HL-60 (cell line): ENCODE results near the gene AIG1.

Experiments
- DNase-seq, 2 experiments: peaks; one replicate each; pipeline ENCODE4 v3.0.0-alpha.2; 2010 to 2020; ENCODE audit warnings: low read depth in 1 of 2, low spot score in 1 of 2
- H3K27ac ChIP-seq: fragments of 250-450 bp; sonication (Bioruptor Pico); replicated peaks from 2 replicates; pipeline ENCODE4 v1.5.1; 2020; ENCODE audit warnings: mild to moderate bottlenecking, moderate library complexity
- H3K27me3 ChIP-seq: fragments of 250-450 bp; sonication (Bioruptor Pico); 2 replicates; pipeline ENCODE4 v1.5.1; 2021; ENCODE audit warnings: mild to moderate bottlenecking, moderate library complexity; ENCODE audit not compliant: insufficient read depth, poor library complexity, severe bottlenecking
- H3K4me3 ChIP-seq: replicated peaks from 2 replicates; pipeline ENCODE4 v1.5.1; 2011; ENCODE audit warnings: mild to moderate bottlenecking, control low read depth, low read length; ENCODE audit not compliant: insufficient read depth
- GABPA ChIP-seq: IDR thresholded peaks from 2 replicates; pipeline ENCODE4 v1.6.1; 2012; ENCODE audit warnings: low read depth
- POLR2AphosphoS5 ChIP-seq: IDR thresholded peaks from 2 replicates; pipeline ENCODE4 v1.6.1; 2012; ENCODE audit warnings: low read depth
- SPI1 ChIP-seq: IDR thresholded peaks from 2 replicates; pipeline ENCODE4 v1.6.1; 2012; ENCODE audit warnings: low read depth, mild to moderate bottlenecking, borderline replicate concordance
- TF ChIP-seq, protein P1 (sequence below): IDR thresholded peaks from one replicate; pipeline ENCODE4 v1.5.1; 2011; ENCODE audit warnings: low read length, control low read depth, inconsistent platforms; ENCODE audit not compliant: insufficient read depth
- TF ChIP-seq, protein P2 (sequence below): IDR thresholded peaks from 2 replicates; pipeline ENCODE4 v1.6.1; 2012; ENCODE audit warnings: low read depth; ENCODE audit not compliant: insufficient replicate concordance

Gene AIG1

DNA sequence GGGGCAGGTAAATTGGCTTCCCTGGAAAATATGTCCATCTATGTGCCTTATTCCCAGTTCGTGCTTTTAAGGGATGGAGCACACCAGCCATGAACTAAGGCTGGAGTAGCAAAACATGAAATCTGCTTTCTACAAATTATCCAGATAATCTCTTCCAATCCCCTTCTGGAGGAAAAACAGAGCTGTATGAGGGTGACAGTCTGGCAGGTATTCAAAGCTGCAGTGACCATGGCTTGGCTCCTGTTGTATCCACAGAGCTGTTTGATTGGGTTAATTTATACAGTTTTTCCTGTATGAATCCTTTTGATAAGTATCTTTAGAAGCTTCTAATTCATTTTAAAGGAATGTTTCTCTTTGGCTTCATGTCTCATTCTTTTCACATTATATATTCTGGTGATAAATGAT lies 144.4 kb downstream of the AIG1 start:
- Histone ChIP-seq H3K27me3 (no peaks in the 10 kb centered on the region), H3K27ac (no peak overlapping the region), H3K4me3 (no peak overlapping the region)
- TF ChIP-seq GABPA (no peak), POLR2AphosphoS5 (no peak), SPI1 (no peak)
- TF ChIP-seq, protein P1, sequence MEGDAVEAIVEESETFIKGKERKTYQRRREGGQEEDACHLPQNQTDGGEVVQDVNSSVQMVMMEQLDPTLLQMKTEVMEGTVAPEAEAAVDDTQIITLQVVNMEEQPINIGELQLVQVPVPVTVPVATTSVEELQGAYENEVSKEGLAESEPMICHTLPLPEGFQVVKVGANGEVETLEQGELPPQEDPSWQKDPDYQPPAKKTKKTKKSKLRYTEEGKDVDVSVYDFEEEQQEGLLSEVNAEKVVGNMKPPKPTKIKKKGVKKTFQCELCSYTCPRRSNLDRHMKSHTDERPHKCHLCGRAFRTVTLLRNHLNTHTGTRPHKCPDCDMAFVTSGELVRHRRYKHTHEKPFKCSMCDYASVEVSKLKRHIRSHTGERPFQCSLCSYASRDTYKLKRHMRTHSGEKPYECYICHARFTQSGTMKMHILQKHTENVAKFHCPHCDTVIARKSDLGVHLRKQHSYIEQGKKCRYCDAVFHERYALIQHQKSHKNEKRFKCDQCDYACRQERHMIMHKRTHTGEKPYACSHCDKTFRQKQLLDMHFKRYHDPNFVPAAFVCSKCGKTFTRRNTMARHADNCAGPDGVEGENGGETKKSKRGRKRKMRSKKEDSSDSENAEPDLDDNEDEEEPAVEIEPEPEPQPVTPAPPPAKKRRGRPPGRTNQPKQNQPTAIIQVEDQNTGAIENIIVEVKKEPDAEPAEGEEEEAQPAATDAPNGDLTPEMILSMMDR = no peak
- TF ChIP-seq, protein P2, sequence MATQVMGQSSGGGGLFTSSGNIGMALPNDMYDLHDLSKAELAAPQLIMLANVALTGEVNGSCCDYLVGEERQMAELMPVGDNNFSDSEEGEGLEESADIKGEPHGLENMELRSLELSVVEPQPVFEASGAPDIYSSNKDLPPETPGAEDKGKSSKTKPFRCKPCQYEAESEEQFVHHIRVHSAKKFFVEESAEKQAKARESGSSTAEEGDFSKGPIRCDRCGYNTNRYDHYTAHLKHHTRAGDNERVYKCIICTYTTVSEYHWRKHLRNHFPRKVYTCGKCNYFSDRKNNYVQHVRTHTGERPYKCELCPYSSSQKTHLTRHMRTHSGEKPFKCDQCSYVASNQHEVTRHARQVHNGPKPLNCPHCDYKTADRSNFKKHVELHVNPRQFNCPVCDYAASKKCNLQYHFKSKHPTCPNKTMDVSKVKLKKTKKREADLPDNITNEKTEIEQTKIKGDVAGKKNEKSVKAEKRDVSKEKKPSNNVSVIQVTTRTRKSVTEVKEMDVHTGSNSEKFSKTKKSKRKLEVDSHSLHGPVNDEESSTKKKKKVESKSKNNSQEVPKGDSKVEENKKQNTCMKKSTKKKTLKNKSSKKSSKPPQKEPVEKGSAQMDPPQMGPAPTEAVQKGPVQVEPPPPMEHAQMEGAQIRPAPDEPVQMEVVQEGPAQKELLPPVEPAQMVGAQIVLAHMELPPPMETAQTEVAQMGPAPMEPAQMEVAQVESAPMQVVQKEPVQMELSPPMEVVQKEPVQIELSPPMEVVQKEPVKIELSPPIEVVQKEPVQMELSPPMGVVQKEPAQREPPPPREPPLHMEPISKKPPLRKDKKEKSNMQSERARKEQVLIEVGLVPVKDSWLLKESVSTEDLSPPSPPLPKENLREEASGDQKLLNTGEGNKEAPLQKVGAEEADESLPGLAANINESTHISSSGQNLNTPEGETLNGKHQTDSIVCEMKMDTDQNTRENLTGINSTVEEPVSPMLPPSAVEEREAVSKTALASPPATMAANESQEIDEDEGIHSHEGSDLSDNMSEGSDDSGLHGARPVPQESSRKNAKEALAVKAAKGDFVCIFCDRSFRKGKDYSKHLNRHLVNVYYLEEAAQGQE = no peak
- DNase-seq = no peak

DNA sequence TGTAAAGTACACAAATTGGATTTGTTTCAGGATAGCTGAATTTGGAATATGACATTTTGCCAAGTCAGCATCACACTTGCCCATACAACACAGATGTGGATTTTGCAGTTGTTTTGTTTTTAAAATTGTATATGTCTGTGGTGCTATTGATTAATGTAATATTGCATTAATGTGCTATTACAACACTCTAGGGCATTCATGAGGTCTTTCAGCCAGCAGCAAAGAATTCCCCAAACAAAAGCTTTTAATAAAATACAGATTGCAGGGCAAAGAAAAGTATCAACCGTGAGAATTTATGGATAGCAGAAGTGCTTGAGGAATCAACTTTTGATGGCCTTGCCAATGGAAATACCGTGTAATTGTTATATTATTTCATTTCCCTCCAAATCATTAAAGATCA lies 144.9 kb downstream of the AIG1 start:
- Histone ChIP-seq H3K27me3 (no peaks in the 10 kb centered on the region), H3K27ac (no peak overlapping the region), H3K4me3 (no peak overlapping the region)
- DNase-seq = no peak
- TF ChIP-seq, protein P2 = no peak
- TF ChIP-seq, protein P1 = no peak
- TF ChIP-seq POLR2AphosphoS5 = no peak
- no peak for TF ChIP-seq SPI1
- TF ChIP-seq GABPA = no peak

DNA sequence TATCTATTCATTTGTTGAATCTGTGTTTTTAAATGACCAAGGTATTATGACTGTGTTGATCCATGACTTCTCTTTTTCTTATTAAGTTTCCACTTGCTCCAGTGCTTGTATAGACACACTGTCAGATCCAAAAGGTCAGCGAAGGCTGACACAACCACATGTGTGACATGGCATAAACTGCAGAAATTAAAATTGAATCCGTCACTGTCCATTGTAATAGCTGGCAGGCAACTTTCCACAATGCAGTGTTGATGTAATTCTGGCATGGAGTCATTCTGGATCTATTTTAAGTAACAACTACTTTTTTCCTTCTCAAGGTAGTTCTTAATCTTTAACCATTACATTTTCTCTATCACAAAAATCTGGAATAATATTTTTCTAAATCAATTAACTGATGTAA lies 145.3 kb downstream of the AIG1 start:
- H3K27me3 ChIP-seq = no peaks in the 10 kb centered on the region
- H3K27ac ChIP-seq = no peak overlapping the region
- DNase-seq = no peak
- H3K4me3 ChIP-seq = no peak overlapping the region
- TF ChIP-seq, protein P1 = no peak
- TF ChIP-seq SPI1 (no peak), GABPA (no peak), POLR2AphosphoS5 (no peak)
- TF ChIP-seq, protein P2 = no peak
